NB4 (cell line): ENCODE results near the gene TBC1D23.
"Not testable (repeated sequence)": the region's sequence is repeated elsewhere in the genome, so short reads cannot be mapped to it uniquely, and the experiment has no call there.

Experiments
- DNase-seq: peaks from one replicate; pipeline ENCODE4 v3.0.0; 2010; ENCODE audit warnings: low read depth
- H3K4me3 ChIP-seq: one replicate; pipeline ENCODE4 v1.5.1; 2011; ENCODE audit warnings: mild to moderate bottlenecking, low read depth, low read length, moderate library complexity
- MAX ChIP-seq: IDR thresholded peaks from 2 replicates; pipeline ENCODE4 v1.6.1; 2011; ENCODE audit warnings: low read depth, low read length
- MYC ChIP-seq: IDR thresholded peaks from 2 replicates; pipeline ENCODE4 v1.6.1; 2011; ENCODE audit warnings: low read depth, low read length
- POLR2A ChIP-seq: IDR thresholded peaks from 2 replicates; pipeline ENCODE4 v1.6.1; 2011; ENCODE audit warnings: mild to moderate bottlenecking; ENCODE audit not compliant: insufficient read length; ENCODE audit errors: extremely low read depth
- TF ChIP-seq, protein P1 (sequence below): IDR thresholded peaks from one replicate; pipeline ENCODE4 v1.5.1; 2012; ENCODE audit warnings: low read depth, low read length

The TBC1D23 gene

GRCh38 chr3:100311011-100311410, 50.2 kb downstream of the TBC1D23 start:
- H3K4me3 ChIP-seq = no peak overlapping the region
- DNase-seq = no peak
- TF ChIP-seq MYC (no peak), MAX (no peak), POLR2A (no peak)
- TF ChIP-seq, protein P1, sequence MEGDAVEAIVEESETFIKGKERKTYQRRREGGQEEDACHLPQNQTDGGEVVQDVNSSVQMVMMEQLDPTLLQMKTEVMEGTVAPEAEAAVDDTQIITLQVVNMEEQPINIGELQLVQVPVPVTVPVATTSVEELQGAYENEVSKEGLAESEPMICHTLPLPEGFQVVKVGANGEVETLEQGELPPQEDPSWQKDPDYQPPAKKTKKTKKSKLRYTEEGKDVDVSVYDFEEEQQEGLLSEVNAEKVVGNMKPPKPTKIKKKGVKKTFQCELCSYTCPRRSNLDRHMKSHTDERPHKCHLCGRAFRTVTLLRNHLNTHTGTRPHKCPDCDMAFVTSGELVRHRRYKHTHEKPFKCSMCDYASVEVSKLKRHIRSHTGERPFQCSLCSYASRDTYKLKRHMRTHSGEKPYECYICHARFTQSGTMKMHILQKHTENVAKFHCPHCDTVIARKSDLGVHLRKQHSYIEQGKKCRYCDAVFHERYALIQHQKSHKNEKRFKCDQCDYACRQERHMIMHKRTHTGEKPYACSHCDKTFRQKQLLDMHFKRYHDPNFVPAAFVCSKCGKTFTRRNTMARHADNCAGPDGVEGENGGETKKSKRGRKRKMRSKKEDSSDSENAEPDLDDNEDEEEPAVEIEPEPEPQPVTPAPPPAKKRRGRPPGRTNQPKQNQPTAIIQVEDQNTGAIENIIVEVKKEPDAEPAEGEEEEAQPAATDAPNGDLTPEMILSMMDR = no peak

DNA sequence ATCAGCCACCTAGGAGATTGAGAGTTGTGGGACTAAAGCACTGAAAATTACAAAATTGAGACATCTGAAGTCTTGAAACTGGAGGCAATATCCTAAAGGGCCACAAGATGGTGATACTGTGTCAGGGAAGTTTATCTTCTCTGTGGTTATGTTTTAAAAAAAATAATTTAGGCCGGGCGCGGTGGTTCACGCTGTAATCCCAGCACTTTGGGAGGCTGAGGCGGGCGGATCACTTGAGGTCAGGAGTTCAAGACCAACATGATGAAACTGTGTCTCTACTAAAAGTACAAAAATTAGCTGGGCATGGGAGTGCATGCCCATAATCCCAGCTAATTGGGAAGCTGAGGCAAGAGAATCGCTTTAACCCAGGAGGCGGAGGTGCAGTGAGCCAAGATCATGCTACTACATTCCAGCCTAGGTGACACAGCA, 55.9 kb downstream of the TBC1D23 start:
- no peak overlapping the region for H3K4me3 ChIP-seq
- DNase-seq = peak; percentile 69
- TF ChIP-seq, protein P1 = peak; percentile 58
- TF ChIP-seq POLR2A = no peak

- TF ChIP-seq, protein P1 = no peak
- no peak for TF ChIP-seq MYC
- TF ChIP-seq POLR2A = no peak
- TF ChIP-seq MAX = no peak
- no peak overlapping the region for H3K4me3 ChIP-seq
- DNase-seq = no peak
Measured at GRCh38 chr3:100317912-100318311, 57.1 kb downstream of the TBC1D23 start.

GRCh38 chr3:100319951-100320350, 59.2 kb downstream of the TBC1D23 start:
- no peak for DNase-seq
- no peak for TF ChIP-seq MYC
- TF ChIP-seq MAX = no peak
- TF ChIP-seq, protein P1 = no peak
- no peak for TF ChIP-seq POLR2A
- H3K4me3 ChIP-seq = no peak overlapping the region

GRCh38 chr3:100324044-100324443, 63.3 kb downstream of the TBC1D23 start:
- H3K4me3 ChIP-seq = no peak overlapping the region
- no peak for DNase-seq
- TF ChIP-seq MAX = no peak
- no peak for TF ChIP-seq POLR2A
- no peak for TF ChIP-seq MYC
- TF ChIP-seq, protein P1 = no peak

DNA sequence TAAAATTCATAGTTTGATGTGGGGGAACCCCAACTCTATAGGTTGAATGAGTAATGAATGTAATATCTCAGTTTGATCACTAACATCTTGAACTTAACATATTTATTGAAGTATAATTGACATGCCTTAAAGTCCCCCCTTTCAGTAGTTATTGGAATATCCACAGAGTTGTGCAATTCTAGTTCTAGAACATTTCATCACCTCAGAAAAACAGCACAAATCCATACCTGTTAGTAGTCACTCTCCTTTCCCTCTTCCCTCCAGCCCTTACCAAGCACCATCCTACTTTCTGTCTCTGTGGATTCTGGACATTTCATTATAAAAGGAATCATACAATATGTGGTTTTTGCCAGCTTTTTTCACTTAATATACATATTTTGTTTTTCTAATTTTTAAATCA, 65.0 kb downstream of the TBC1D23 start:
- TF ChIP-seq, protein P1 = no peak
- TF ChIP-seq POLR2A = no peak
- no peak for TF ChIP-seq MAX
- TF ChIP-seq MYC = no peak
- DNase-seq = no peak
- no peak overlapping the region for H3K4me3 ChIP-seq

DNA sequence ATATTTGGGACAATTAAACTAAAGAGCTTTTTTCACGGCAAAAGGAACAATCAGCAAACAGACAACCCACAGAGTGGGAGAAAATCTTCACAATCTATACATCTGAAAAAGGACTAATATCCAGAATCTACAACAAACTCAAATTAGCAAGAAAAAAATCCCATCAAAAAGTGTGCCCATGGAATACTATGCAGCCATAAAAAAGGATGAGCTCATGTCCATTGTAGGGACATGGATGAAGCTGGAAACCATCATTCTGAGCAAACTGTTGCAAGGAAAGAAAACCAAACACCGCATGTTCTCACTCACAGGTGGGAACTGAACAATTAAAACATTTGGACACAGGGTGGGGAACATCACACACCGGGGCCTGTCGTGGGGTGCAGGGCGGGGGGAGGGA, 66.6 kb downstream of the TBC1D23 start:
- DNase-seq, H3K4me3 ChIP-seq: not testable (repeated sequence)
